Heart right ventricle (tissue), 16 donors: ENCODE results near the gene FIP1L1. TPM values are rescaled to one million over a fixed set of nuclear protein-coding genes. Genes with fewer than 3 reads are reported as not detected.

Experiments used
- ATAC-seq, 8 donors: fragments of 200-7000 bp; cut with Tn5 transposase; one replicate each; pipeline ENCODE4 v1.9.1; 2020; ENCODE audit warnings: mild to moderate bottlenecking in 8 of 8, moderate library complexity in 8 of 8, moderate number of reproducible peaks in 1 of 8
- DNase-seq, 2 donors: peaks; one replicate each; pipeline ENCODE4 v3.0.0-alpha.2; 2020
- H3K27ac ChIP-seq, 10 donors: fragments of 200-600 bp; sonication (generic) in 2 of 10; one replicate each; pipeline versions ENCODE4 v1.5.0 to v1.8.0; 2020 to 2022; ENCODE audit warnings: mild to moderate bottlenecking in 3 of 10
- H3K27me3 ChIP-seq, 7 donors: fragments of 200-600 bp; one replicate each; pipeline ENCODE4 v1.8.0; 2021 to 2022; ENCODE audit warnings: mild to moderate bottlenecking in 2 of 7
- H3K36me3 ChIP-seq, 9 donors: fragments of 200-600 bp; sonication (generic) in 1 of 9; one replicate each; pipeline versions ENCODE4 v1.5.0 to v1.8.0; 2020 to 2022; ENCODE audit warnings: mild to moderate bottlenecking in 2 of 9
- H3K4me1 ChIP-seq, 9 donors: fragments of 200-600 bp; sonication (generic) in 1 of 9; one replicate each; pipeline versions ENCODE4 v1.5.0 to v1.8.0; 2020 to 2022; ENCODE audit warnings: mild to moderate bottlenecking in 4 of 9
- H3K4me3 ChIP-seq, 10 donors: fragments of 200-600 bp; sonication (generic) in 2 of 10; one replicate each; pipeline versions ENCODE4 v1.5.0 to v1.8.0; 2020 to 2022; ENCODE audit warnings: mild to moderate bottlenecking in 7 of 10, moderate library complexity in 2 of 10
- H3K9me3 ChIP-seq, 11 donors: fragments of 200-600 bp in 10 of 11; sonication (generic) in 2 of 11; one replicate each; pipeline versions ENCODE4 v1.5.0 to v1.8.0; 2013 to 2022; ENCODE audit warnings: mild to moderate bottlenecking in 2 of 11, control low read depth in 1 of 11, moderate library complexity in 1 of 11
- WGBS, 2 donors: extraction: QIAGEN DNeasy Blood & Tissue Kit; methylation state at CpG; one replicate each; pipeline ENCODE4 v1.1.7; 2013; ENCODE audit warnings: inconsistent platforms in 1 of 2; 5-methylcytosine and 5-hydroxymethylcytosine counted together
- intact Hi-C, 10 donors: fragments of 100-400 bp; cut with DNase I; formaldehyde crosslinking; loops; one replicate each; pipeline versions ENCODE4 v1.11.1 to v1.14.2; 2022
- polyA plus RNA-seq, 2 donors: library from polyadenylated mRNA; stranded (reverse); fragments of 200-250 nt; gene quantifications; one replicate each; pipeline ENCODE4 v1.2.3, GENCODE V29; 2013
- total RNA-seq, 10 donors: library from RNA; stranded (reverse); fragmentation: NEBNext Ultra II Directional in 3 of 10; extraction: Animal tissue kit (Norgen Biotek cat#: 25700) in 3 of 10; gene quantifications; one replicate each; pipeline versions ENCODE4 v1.2.1 to v1.2.4, GENCODE V29; 2021 to 2023
- TF ChIP-seq, protein P1 (sequence below), 9 donors: fragments of 200-600 bp; sonication (generic) in 2 of 9; IDR thresholded peaks; one replicate each; pipeline versions ENCODE4 v1.5.0 to v1.8.0; 2021 to 2022; ENCODE audit warnings: antibody characterized with exemption in 9 of 9, mild to moderate bottlenecking in 5 of 9, moderate library complexity in 1 of 9
- donor health status: Arrhythmogenic right ventricular cardiomyopathy.
- donor health status: ischemic (EF 13 %, LVEDD 7.1; RV severe dilation, severe dysfunction).
- donor health status: healthy with polysubstance abuse.
- donor health status: DM: no; HTN: yes; CAD: no.
- donor health status: DM: no; HTN: no; CAD: no.
- donor health status: ischemic (EF 25% LVEDD 6.9; RV normal size, moderate dysfunction).
- donor health status: ischemic (EF 25% LVEDD 5.7; RV mildly dilated, moderate dysfunction).
- donor health status: healthy.
- donor health status: DM: yes; HTN: yes; CAD: no.
- donor health status: Ischemic cardiomyopathy.
- donor health status: ischemic (EF 35%, LVEDD 5.7; RV mildly dilated, moderate dysfunction).
- donor health status: nonischemic (EF 11% LVEDD 7.7; RV severe dilation, severe dysfunction).
- donor health status: DM: yes; HTN: yes; CAD: no.
- donor health status: PGD.
- donor health status: ischemic (EF 29% LVEDD 5.4; RV normal size, mild dysfunction).
- donor health status: nonischemic (EF 23%, LVEDD 6.1; RV moderate dilation, normal function).

Gene FIP1L1
- total and polyA plus RNA-seq, 12 donors, result 26.9 to 47.0 (median 29.7) TPM

DNA sequence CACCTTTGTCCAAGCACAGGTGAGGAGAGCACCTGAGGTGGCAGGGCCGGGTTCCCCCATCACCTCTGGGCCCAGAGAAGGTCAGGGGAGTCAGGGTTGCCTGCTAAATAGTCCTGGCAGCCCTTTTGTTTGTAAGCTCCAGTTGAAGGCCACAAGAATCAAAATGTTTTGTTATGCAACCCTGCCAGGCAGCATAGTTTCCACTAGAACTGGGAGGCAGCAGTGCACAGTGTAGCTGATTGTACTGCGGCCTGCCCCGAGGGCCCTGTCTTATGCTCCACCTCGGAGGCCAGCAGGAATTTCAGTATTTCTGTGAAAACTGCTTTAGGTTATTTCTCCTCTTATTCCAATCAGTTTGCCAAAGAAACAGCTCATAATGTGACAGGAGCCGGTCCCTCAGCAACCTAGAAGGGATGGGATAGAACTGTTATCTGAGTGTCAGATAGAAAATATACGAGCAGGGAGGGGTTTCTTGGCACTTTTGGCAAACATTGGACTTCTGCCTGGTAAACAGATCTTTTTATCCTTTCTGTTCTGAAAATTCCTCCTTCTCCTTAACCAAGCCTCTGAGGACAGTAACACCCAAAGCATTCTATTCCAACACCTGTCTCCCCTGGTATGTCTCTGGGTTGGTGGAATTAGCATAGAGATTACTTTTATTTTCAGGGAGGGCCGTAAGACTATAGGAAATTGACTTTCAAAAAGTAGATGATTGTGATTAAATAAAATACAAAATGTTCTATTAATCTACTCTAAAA, 120.2 kb downstream of the FIP1L1 start:
- peak; percentile 87 to 95 (median 90) for ATAC-seq
- 64 to 67% methylated on average over 7 of the region's 7 CpGs for WGBS, 2 donors
- intact Hi-C loops, result loop anchor here in 7 of 10 donors (10.0 kb wide), 6 partner anchors 207 to 737 kb away; partner anchors contain the start of gene PDGFRA (in 1 of the 7)

DNA sequence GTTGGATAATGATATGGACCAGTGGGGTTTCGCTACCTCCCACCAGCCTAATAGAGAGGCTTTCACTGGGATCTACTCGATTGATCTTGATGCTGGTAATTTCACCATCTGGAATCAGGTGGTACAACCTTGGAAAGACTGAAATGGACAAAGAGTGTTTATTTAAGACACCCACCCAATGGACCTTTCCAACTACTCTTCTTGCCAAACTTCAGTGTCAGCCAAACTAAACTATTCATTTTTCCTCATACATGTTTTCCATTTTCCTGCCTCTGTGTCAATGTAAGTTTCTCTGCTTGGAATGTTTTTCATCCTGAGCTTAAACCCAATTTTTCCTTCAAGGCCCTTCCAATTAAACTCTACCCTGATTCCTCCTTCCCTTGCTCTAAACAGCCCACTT, 121.3 kb downstream of the FIP1L1 start:
- H3K27me3 ChIP-seq, result no peaks in the 10 kb centered on the region
- H3K4me1 ChIP-seq, result peaks cover 0 to 20% (median 3%) of the 10 kb centered on the region in 9 donors
- intact Hi-C loops, result loop anchor here in 7 of 10 donors (10.0 kb wide), 6 partner anchors 206 to 736 kb away; partner anchors contain the start of gene PDGFRA (in 1 of the 7)
- WGBS, 2 donors, result 86% methylated on average over 2 of the region's 2 CpGs
- DNase-seq, result no peak
- H3K27ac ChIP-seq, result peak overlapping the region in 5 of 10 donors; percentile 11 to 66 (median 56)
- H3K9me3 ChIP-seq, result no peaks in the 10 kb centered on the region
- peak in 2 of 8 donors; percentile 33 to 39 for ATAC-seq
- H3K4me3 ChIP-seq, result no peak overlapping the region
- peaks cover 0 to 20% (median 0%) of the 10 kb centered on the region in 9 donors for H3K36me3 ChIP-seq
- TF ChIP-seq, protein P1, sequence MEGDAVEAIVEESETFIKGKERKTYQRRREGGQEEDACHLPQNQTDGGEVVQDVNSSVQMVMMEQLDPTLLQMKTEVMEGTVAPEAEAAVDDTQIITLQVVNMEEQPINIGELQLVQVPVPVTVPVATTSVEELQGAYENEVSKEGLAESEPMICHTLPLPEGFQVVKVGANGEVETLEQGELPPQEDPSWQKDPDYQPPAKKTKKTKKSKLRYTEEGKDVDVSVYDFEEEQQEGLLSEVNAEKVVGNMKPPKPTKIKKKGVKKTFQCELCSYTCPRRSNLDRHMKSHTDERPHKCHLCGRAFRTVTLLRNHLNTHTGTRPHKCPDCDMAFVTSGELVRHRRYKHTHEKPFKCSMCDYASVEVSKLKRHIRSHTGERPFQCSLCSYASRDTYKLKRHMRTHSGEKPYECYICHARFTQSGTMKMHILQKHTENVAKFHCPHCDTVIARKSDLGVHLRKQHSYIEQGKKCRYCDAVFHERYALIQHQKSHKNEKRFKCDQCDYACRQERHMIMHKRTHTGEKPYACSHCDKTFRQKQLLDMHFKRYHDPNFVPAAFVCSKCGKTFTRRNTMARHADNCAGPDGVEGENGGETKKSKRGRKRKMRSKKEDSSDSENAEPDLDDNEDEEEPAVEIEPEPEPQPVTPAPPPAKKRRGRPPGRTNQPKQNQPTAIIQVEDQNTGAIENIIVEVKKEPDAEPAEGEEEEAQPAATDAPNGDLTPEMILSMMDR (IDR thresholded peaks at IDR 0.05), result no peak

More for the DNA sequence above, 120.2 kb downstream of the FIP1L1 start:
- Histone ChIP-seq H3K4me1 (peaks cover 0 to 20% (median 3%) of the 10 kb centered on the region in 9 donors), H3K36me3 (peaks cover 0 to 19% (median 0%) of the 10 kb centered on the region in 9 donors), H3K27ac (peak overlapping the region in 9 of 10 donors; percentile 15 to 66 (median 49)), H3K9me3 (no peaks in the 10 kb centered on the region), H3K4me3 (no peak overlapping the region), H3K27me3 (no peaks in the 10 kb centered on the region)
- DNase-seq, result peak; percentile 16 to 45
- TF ChIP-seq, protein P1 (IDR thresholded peaks at IDR 0.05), result peak in 1 of 9 donors; percentile 21

DNA sequence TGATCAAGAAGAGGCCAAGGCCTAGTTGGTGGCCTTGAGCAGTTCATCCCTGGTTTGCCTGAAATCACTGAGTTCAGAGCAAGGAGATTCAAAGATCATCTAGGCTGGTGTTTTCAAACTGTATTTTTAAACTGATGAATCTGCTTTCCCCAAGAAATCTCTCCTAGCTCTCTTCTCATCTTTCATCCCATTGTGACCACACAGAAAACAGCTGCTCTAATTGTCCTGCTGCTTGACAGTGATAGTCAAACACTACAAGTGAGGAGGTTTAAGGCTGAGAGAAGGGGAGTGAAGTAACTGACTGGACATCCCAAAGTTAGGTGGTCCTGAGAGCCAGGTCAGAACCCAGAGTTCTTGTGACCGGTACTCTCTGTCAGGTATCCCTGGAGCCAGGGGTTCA, 122.3 kb downstream of the FIP1L1 start:
- Histone ChIP-seq H3K27ac (peak overlapping the region in 2 of 10 donors; percentile 1 to 44), H3K4me1 (peaks cover 0 to 20% (median 3%) of the 10 kb centered on the region in 9 donors), H3K36me3 (peaks cover 0 to 19% (median 0%) of the 10 kb centered on the region in 9 donors), H3K27me3 (no peaks in the 10 kb centered on the region), H3K9me3 (no peaks in the 10 kb centered on the region), H3K4me3 (no peak overlapping the region)
- ATAC-seq (no peak), DNase-seq (no peak)
- intact Hi-C loops, result loop anchor here in 7 of 10 donors (10.0 kb wide), 7 partner anchors 205 to 735 kb away; partner anchors contain the start of gene PDGFRA (in 1 of the 7)
- WGBS, 2 donors, result 96 to 100% methylated on average over 1 of the region's 1 CpG
- TF ChIP-seq, protein P1 (IDR thresholded peaks at IDR 0.05), result no peak

DNA sequence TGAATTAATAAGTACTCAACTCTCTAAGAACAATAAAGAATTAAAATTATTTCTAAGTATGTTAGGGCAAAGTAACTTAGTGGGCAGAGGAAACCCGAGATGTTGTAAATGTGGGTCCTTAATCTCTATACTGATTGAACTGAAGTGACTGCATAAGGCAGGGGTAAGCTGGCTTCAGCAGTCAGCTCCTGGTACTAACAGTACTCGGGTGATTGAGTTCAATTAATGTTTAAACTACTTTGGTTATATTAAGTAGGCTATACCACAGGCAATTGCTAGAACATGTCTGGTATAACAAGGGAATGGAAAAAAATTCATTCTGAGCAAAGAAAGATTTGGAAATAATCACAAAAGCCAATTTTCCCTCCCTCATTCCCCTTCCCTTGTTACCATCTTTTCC, 123.1 kb downstream of the FIP1L1 start:
- Histone ChIP-seq H3K4me1 (peaks cover 0 to 20% (median 3%) of the 10 kb centered on the region in 9 donors), H3K36me3 (peaks cover 0 to 13% (median 0%) of the 10 kb centered on the region in 9 donors), H3K27me3 (no peaks in the 10 kb centered on the region), H3K27ac (no peak overlapping the region), H3K9me3 (no peaks in the 10 kb centered on the region), H3K4me3 (no peak overlapping the region)
- ATAC-seq (no peak), DNase-seq (no peak)
- intact Hi-C loops, result loop anchor here in 1 of 10 donors (10.0 kb wide), 1 partner anchor 404 kb away; no protein-coding TSS in a partner anchor
- TF ChIP-seq, protein P1 (IDR thresholded peaks at IDR 0.05), result no peak
- 97 to 100% methylated on average over 2 of the region's 2 CpGs for WGBS, 2 donors
